GM23338 (cell line): ENCODE data around the gene CPXM2.

Experiments
- CREB1 ChIP-seq: fragments of 250-450 bp; sonication (Bioruptor Pico); IDR thresholded peaks from 2 replicates; pipeline ENCODE4 v1.5.0; 2020; ENCODE audit warnings: low read depth, mild to moderate bottlenecking, moderate library complexity
- EZH2 ChIP-seq: fragments of 200-600 bp; sonication (generic); IDR thresholded peaks from one replicate; pipeline ENCODE4 v1.8.0; 2017; ENCODE audit warnings: antibody characterized with exemption, mild to moderate bottlenecking, low read depth; ENCODE audit not compliant: unreplicated experiment
- EZH2phosphoT487 ChIP-seq: fragments of 200-600 bp; sonication (generic); IDR thresholded peaks from one replicate; pipeline ENCODE4 v1.8.1; 2018; ENCODE audit warnings: antibody characterized with exemption; ENCODE audit not compliant: unreplicated experiment
- JUNB ChIP-seq: IDR thresholded peaks from one replicate; pipeline ENCODE4 v1.6.1; 2016; ENCODE audit warnings: antibody characterized with exemption; ENCODE audit not compliant: unreplicated experiment
- POLR2AphosphoS5 ChIP-seq: IDR thresholded peaks from 2 replicates; pipeline ENCODE4 v1.6.1; 2016; ENCODE audit warnings: antibody characterized with exemption, low read depth
- REST ChIP-seq: IDR thresholded peaks from one replicate; pipeline ENCODE4 v1.6.1; 2018; ENCODE audit warnings: antibody characterized with exemption; ENCODE audit not compliant: unreplicated experiment
- ZNF114 ChIP-seq: fragments of 250-450 bp; sonication (Bioruptor Pico); IDR thresholded peaks from 2 replicates; pipeline ENCODE4 v1.5.0; 2020; ENCODE audit warnings: mild to moderate bottlenecking, moderate library complexity
- TF ChIP-seq, protein P1 (sequence below), 2 experiments: fragments of 200-600 bp in 1 of 2; sonication (generic) in 1 of 2; conservative IDR thresholded peaks; 2 replicates each; pipeline versions ENCODE4 v1.5.1 to v1.6.1; 2016 to 2017; ENCODE audit warnings: antibody characterized with exemption in 2 of 2, low read depth in 2 of 2, mild to moderate bottlenecking in 2 of 2, moderate library complexity in 1 of 2

DNA sequence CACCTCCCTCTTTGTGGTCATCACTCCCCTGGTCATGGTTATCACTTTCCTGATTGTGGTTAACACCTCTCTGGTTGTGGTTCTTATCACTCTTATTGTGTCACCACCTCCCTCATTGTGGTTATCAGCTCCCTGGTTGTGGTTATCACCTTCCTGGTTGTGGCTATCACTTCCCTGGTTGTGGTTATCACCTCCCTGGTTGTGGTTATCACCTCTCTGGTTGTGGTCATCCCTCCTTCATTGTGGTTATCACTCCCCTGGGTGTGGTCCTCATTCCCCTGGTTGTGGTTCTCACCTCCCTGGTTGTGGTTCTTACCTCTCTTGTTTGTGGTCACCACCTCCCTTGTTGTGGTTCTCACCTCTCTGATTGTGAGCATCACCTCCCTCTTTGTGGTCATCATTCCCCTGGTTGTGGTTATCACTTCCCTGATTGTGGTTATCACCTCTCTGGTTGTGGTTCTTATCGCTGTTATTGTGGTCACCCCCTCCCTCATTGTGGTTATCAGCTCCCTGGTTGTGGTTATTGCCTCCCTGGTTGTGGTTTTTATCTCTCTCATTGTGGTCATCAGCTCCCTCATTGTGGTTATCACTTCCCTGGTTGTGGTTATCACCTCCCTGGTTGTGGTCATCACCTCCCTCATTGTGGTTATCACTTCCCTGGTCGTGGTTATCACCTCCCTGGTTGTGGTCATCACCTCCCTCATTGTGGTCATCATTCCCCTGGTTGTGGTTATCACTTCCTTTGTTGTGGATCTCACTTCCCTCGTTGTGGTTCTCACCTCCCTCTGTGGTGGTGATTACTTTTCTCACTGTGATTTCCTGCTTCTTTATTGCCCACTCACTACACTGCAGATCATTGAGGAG, 118.7 kb downstream of the CPXM2 start:
- no peak for TF ChIP-seq CREB1 (CRISPR knock-in tag)
- TF ChIP-seq, protein P1, sequence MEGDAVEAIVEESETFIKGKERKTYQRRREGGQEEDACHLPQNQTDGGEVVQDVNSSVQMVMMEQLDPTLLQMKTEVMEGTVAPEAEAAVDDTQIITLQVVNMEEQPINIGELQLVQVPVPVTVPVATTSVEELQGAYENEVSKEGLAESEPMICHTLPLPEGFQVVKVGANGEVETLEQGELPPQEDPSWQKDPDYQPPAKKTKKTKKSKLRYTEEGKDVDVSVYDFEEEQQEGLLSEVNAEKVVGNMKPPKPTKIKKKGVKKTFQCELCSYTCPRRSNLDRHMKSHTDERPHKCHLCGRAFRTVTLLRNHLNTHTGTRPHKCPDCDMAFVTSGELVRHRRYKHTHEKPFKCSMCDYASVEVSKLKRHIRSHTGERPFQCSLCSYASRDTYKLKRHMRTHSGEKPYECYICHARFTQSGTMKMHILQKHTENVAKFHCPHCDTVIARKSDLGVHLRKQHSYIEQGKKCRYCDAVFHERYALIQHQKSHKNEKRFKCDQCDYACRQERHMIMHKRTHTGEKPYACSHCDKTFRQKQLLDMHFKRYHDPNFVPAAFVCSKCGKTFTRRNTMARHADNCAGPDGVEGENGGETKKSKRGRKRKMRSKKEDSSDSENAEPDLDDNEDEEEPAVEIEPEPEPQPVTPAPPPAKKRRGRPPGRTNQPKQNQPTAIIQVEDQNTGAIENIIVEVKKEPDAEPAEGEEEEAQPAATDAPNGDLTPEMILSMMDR (conservative IDR thresholded peaks at IDR 0.05; ENCODE audit: low read depth in 2 of 2): no peak
- no peak for TF ChIP-seq REST
- no peak for TF ChIP-seq POLR2AphosphoS5
- no peak for TF ChIP-seq EZH2
- no peak for TF ChIP-seq EZH2phosphoT487
- no peak for TF ChIP-seq JUNB
- TF ChIP-seq ZNF114 (CRISPR knock-in tag): no peak
